Activated CD4-positive, alpha-beta T cell treated with anti-CD3 and anti-CD28 coated beads, Interleukin-10, Interleukin-2, amounts not matched to agents 100 ng/mL and 50 ng/mL, durations not matched to agents 16 hours and 8 hours (primary cell): ENCODE results near the gene PON1.
A peak's percentile ranks its signal among the peaks of the same experiment; 100 is the strongest.

Experiments used
- DNase-seq: peaks from one replicate; pipeline ENCODE4 v3.0.0-alpha.2; 2020

Gene PON1

DNA sequence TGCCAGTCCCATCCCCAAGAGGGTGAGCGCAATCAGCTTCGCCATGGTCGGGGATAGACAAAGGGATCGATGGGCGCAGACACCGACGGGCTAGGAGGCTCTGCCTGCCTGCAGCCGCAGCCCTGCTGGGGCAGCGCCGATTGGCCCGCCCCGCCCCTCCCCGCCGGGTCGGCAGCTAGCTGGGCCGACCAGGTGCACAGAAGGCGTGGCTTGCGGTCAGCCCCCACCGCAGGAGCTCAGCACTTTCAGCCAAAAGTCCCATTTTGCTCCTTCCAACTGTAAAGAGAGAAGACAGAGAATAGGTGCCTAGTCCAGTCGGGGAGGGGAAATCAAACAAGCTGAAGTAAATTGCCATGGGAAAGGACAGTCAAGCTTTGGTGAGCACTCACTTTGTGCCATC is at the start of gene PON1:
Gene PON1, minus strand, starts transcription at position 102 of the 400 bp plus-strand sequence. Its CDS starts 57 bp downstream, at position 45.
- DNase-seq, result no peak

DNA sequence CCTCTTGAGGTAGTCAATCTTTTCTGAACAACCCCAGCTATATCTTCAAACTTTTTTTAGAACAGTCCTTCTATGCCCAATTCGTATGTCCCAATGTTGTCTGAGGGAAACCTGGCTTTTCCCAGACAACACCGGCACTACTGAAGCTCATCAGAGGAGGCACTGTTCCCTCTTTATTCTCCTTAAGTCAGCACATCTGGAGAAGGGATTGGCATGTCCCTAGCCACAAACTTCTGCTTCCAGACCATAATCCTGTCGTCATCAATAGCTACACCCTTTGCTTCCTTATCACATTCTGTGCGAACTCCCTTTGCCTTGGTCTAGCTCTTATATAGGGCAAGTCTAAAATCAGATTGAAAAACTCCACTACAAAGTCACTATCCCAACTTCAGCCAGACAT is 49.0 kb upstream of the PON1 start:
- DNase-seq, result no peak

DNA sequence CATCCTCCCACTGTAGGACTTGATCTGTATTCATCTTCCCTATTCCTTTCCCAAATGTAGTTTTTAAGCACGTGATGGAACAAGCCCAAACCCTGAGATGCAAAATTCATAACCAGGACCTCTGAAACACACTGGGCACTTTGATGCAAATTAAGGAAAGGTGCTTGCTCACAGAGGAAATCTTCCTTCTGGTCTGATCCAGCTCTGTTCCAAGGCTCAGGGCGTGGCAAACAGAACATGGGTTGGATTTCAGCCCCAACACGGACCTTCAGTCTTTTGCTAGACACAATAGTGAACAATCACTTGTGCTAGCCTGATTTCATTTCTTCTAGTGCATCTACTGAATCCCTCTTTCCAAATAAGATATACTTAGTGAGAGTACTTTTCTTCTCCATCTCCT is 43.9 kb upstream of the PON1 start:
- DNase-seq, result no peak

DNA sequence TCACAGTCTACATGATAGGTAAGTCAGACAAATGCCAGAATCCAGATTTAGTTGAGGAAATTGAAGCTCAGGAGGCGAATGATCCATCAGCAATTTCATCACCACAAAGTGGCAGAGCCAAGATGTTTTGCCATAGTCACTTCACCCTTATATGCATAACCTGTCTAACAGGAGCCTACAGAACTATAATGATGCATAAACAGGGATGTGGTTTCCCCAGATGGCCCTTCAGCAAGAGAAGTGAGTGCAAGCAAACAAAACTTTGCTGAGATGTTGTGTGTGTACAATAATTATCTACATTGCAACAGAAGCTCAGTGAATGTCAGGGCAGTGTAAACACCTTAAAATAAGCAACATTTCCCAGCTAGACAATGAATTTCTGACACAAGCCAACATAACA is 43.3 kb upstream of the PON1 start:
- DNase-seq, result no peak

DNA sequence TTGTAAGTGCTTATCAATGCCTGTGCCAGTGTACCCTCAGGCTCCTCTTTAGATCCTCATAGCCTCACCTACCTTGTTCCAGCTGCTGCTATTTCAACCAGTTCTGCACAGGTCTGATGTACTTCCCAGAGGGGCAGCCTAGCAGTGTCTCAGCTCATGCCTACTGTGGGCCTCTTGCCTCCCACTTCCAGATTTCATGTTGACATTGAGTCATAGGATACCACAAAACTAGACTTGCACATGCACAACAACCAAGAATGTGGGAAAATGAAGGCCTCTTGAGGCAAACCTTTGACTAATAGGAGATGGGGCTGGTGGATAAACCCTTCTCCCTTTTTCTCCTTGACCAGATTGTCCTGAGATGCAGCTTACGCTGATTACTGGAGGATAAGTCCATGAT is 40.8 kb upstream of the PON1 start:
- DNase-seq, result no peak

DNA sequence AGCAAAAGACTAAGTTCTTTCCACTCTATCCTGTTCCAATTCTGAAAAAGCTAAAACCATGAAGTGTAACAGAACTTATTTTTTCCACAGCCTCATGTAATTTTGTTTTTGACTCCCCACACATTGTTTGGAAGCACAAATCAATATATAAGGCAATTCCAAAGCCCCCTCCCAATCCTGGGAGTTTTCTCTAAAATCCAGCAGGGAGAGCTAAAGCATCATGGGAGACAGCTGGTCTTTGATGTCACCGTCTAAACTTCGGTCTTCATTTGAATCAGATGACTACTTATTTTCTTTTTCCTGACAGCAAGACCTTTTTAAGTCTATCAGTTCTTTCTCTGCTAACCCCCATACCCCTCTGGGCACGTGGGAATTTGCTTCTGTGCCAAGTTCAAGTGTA is 33.3 kb upstream of the PON1 start:
- DNase-seq, result no peak

DNA sequence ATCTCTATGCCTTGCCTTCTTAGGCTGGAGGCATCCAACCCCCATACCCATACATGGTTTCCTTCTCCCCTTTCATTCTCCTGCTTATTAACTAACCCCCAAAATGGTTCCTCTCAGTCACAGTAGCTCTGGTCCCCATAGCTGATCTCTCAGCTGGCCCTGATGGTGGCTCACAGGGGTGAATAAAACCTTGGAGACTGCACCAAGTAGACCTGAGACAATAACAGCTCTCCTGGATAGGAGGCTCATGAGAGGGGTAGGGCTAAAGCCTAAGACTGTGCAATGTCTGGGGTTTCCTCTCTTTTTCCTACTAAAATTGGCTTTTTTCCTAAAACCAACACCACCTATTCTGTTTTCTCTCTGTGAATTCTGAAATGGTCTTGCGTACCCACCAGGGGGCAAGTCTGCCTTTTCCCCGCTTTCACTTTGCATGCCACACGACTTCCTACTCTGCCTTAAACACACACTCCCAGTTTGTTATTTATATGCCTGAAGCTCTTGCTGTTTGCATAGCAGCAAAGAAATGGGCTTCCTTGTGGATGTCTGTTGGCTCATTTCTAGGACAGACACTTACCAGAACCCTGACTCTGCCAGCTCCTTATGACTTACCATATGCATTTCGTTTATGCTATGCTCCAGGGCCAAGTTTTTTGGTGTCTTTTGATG is 18.4 kb upstream of the PON1 start:
- no peak for DNase-seq

DNA sequence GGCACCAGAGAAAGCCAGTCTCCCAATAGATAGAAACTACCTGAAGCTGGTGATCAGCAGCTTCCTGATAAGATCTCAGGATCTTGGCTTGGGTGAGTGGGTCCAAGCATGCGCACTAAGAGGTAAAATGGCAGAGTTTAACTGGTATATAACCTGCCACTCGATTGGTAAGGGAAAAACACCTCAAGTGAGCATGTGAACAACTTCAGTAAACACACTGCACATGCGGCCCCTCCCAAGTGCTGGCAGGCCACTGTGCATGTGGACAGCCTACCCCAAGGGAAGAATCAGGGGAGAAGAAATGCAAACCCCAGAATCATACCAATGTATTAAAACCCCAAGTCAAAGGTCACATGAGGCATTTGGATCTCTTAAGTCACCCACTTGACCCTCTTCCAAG is 17.7 kb upstream of the PON1 start:
- DNase-seq, result no peak

DNA sequence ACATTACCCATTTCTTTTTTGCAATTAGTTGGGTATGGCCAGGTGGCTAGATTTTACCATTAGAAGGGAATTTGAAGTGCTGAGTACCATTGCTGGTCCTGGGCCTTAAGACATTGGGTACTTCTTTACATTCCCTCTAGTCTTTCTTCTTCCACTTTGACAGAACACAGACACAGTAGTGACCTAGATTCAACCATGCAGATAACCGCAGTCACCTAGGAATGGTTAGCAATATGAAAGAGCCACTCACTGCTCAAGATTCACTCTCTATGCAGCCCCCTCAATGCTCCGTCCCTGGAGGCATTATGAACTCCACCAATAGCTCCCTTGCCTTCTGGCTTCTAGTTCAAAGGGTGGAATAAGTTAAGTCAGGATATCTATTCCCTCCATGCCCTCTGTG is 16.2 kb upstream of the PON1 start:
- DNase-seq, result no peak

DNA sequence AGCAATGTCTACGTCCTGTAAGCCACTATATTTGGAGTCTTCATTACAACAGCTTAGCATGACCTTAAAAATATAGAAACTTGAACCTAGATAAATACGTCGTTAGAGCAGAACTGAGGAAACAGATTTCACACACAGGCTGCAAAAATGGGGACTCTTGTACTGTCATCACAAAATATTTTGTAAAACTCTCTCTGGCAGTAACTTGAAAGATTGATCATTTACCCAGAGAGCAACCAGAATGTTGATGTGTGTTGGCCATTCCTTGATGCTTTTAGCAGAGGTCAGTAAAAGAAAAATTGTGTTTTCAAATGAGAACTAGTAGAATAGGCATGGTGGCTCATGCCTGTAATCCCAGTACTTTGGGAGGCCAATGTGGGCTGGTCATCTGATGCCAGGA is 14.5 kb upstream of the PON1 start:
- no peak for DNase-seq

DNA sequence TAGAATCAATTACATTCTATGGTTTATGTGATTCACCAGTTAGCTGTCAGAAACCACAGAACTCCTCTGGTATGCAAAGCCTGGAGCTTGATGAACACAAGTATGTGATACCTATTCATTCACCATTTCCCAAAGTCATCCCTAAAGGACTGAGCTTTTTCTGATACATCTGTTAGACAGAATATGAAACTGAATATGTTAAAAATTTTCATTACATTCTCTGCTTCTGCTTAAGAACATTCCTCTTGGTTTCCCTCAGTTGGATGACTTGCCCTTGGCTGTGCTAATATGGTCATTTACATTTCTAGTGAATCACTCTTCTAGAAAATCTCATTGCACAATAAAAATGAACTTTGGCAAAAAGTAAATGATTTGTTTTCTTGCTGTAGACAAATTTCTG is 10.8 kb upstream of the PON1 start:
- DNase-seq, result no peak

DNA sequence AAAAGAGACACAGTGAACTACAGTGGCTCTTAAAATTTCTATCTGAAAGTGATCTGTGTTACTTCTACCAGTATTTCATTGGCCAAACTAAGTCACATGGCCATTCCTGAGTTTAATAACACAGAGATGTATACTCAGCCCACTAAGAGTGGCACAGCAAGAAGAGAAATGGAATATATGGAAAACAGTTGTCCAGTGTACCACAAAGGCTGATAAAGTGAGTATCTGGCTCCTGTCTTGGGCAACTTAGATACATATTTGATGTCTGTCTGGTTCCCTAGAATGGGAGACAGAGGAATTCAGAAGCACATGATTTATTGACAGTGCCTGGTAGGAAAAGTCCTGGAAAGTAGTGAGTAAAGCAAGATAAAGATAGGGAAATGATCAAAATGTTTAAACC is 10.1 kb upstream of the PON1 start:
- no peak for DNase-seq

DNA sequence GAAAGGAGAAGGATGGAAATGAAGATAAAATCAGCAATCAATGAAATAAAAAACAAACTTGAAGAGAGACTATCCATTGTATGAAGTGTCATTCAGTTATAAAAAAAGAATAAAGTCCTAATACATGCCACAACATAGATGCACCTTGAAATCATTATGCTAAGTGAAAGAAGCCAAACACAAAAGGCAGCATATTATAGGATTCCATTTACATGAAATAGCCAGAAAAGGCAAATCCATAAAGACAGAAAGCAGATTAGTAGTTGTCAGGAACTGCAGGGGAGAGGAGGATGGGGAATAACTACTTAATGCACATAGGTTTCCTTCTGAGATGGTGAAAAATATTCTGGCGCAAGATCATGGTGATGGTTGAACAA is 6.6 kb upstream of the PON1 start:
- DNase-seq, result no peak

DNA sequence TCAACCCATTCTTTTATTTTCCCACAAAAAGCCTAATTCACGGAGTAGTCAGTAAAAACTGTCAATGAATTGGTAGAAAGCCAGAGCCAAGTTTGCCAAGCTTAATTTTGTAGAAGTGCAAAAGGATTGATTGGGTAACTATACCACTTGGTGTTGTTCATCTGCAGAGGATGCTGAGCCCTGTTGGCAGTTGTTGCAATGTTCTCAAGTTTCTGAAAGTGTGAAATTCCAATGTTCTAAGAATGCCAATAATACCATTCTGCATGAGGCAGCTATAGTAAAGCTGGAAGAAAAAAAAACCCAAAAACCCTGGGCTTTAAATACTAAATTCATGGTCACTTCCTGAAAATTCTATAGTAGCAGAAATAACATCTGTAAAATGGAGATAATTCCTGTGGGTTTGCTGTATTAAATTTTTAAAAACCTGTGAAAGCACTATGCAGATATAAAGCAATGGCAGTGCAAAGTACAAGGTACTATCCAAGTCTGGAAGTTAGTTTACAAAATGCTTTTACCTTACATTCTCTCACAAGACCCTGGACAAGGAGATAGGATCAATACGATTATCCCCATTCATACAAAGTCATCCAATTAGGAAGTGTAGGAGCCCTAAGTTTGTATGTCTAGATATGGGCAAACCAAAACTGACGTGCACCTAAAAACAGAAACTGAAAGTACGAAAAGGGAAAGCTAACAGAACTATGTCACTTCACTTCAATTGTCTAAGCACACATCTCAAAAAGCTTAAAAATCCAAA is 6.0 kb upstream of the PON1 start:
- peak; percentile 45 for DNase-seq

DNA sequence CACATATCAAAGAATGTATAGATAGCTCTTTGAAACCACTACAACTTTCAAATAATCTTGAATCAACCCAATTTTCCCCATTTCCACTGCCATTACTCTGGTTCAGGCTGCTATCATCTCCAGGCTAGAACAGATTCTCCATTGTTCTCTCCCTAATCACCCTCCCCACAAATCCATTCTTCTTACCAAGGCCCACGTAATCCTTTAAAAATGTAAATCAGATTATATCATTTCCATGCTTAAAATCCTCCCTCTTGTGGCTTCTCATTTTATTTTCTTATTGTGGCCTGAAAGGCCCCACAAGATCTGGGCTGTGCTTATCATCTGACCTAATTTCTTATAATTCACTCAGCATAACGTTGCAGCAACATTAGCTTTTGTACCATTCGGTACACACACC is 3.0 kb upstream of the PON1 start:
- no peak for DNase-seq

DNA sequence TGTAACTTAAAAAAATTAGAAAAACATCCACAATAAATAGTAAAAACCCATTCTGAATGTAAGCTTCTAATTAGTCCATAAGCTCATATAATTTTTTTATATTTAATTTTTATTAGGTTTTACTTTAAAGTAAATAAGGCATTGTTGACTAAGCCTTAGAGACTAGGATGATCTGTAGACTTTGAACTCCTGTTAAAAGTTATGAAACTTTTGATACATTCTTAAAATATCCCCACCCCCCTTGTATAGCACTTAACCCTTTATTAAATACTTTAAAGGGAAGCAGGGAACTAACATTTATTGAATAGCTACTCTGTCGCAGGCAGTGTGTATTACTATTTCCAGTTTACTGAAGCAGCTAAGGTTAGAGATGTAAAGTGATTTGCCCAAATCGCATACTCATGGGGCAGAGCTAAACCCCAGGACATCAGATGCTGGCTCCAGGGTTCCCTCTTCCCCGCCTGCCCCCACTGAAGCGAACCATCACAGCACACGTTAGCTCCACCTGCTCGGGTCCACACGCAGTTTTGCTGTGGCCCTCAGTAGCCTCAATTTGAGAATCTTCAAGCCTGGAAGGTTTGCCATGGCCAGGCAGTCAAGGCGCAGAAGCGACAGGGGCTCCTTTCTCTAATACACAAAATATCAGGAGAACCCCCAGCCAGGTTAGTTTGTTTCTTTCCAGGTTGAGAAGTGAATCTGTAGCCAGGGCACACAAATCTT is 762 bp downstream of the PON1 start:
- DNase-seq, result no peak

DNA sequence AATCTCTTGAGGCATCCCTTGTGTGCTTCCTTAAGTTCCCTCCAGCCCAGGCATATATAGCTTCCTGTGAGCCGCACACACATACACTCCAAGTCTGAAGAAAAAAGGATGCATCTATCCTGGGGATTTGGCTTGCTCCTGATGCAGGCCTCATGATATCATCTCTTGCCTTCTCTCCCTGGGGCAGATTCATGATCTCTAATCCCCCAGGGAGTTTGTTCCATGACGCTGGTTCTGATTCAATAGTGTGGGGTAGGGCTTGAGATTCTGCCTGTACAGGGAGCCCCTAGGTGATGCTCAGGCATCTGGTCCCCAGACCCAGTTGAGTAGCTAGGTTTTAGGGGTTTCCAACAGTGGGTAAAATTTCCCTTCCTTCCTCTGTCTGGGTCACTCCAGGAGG is 1.5 kb downstream of the PON1 start:
- DNase-seq, result no peak

DNA sequence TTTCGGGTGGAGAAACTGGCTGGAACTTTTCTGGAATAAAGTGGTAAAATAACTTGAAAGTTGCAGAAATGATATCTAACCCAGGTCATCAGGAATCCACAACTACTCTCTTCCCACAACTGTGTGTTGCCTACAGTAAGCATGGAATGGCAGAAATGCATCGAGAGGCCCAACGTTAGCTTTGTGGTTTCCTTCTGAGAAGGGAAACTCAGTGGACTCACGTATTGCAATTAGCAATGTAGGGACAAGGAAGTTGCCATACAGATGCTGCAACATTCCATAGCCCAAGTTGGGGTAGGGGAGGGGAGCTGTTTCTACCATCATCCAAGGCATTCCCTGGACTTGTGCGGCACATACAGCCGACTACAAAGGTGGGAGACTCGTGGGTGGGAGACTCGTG is 1.9 kb downstream of the PON1 start:
- DNase-seq, result no peak

DNA sequence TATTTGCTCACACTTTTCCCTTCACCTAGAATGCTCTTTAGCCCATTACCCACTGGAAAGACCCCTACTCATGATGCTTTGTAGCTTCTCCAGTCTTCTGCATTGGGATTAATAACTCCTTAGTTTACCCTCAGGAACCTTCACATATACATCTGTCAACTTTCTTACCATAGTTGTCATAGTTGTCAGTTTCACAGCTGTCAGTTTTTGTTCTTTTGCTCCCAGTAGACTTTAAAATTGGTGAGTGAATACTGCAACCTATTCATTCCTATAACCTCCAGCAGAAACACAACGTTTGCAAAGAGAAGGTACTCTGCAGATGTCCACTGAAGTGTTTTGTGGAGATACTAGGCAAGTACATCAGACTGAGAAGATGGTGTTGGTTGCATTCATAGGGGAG is 2.6 kb downstream of the PON1 start:
- no peak for DNase-seq

DNA sequence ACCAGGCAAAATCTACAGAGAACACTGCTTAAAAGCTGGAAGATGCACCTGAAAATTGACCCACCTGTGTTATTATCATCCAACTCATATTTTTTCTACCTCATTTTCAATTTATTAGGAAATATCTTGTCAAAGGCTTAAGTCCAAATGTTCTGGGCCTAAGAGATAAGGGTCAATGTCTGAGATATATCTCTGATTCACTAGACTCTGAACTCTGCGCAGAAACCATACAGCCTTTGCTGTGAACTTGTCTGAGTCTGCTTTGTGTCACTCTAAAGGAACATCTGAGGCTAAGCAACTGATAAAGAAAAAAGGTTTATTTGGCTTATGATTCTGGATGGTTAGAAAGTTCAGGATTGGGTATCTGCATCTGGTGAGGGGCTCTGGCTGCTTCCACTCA is 3.7 kb downstream of the PON1 start:
- no peak for DNase-seq

DNA sequence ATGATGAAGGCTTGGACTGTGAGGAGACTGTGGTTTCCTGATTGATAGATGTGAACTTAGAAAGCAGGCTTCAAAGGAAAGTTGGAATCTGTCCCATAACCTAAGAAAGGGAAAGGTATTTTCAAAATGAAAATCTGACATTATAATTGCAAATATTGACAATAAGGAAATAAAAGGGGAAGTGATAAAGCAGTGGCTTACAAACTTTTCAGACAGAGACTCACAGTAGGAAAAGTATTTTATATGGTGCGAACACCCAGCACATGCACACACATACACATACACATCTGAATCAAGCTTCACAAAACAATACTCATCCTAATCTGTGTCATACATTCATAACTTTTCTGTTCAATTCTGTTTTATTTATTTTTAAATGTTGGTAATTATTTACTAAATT is 4.8 kb downstream of the PON1 start:
- no peak for DNase-seq

DNA sequence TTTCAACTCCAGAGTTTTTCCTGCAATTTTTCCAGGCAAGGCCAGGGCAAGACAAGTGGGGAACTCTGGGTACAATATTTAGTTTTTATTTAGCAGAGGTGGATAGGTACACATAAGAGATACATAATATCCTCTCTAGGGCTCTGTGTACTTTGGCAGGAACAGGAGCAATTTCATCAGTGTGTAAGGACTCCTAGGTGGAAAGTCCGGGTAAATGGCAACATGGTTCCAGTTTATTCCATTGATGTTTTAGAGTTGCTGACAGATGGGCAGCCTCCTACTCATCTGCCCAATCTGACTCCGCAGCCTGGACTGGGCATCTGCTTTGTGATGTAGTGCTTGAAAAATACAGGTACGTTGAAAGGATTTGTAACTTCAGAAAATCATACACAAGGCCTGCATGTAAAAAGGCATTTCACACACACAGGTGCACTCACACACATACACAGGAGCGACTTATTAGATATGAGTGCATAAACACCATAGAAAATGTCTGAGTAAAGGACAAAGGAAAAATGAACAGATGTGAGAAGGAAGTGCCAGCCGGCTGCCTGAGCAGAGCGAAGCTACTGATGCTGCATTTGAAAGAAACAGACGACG is 5.7 kb downstream of the PON1 start:
- DNase-seq, result no peak

DNA sequence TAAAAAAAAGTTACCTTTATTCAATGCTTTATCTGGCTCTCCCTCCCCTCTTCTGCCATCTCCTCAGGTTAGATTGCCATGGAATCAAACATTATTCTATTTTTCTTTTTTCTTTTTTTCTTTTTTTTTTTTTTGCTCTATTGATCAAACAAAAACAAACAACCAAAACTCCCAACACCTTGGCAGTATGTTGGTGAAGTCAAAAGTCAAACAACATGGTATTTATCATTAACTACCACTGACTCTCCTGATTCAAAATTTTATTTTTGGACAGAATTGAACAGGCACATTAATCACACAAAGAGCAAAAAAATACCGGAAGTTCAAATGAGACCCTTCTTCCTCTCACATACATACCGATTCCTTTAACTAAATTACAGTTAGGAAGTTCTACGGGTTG is 6.4 kb downstream of the PON1 start:
- no peak for DNase-seq

DNA sequence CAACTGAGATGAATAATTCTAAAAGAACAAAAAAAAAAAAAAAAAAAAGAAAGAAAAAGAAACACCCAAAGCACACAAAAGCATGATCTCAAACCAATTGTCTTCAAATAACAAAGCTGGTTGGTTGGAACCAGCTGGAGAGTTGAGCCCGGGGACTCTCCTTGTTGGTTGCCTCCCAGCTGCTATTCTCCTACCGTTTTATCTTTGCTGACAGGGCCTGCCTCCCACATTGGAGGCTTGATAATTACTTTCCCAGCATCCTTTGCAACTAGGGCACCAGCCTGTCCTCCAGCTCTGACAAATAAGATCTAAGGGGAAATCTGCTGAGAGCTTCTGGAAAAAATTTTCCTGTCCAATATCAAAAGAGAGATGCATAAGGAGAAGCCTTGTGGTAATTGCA is 6.8 kb downstream of the PON1 start:
- DNase-seq, result no peak
